ENCODE results near the gene BAZ2B. TPM values are rescaled to one million over a fixed set of nuclear protein-coding genes. Genes with fewer than 3 reads are reported as not detected.
A peak's percentile ranks its signal among the peaks of the same experiment; 100 is the strongest.

Gene BAZ2B
- total RNA-seq, 1 donor from 2014 or later, result 37.8 TPM

GRCh38 chr2:159286709-159287441 lies 329.5 kb downstream of the BAZ2B start:
- H3K36me3 Mint-ChIP-seq (ENCODE audit: low read depth), result no peaks in the 10 kb centered on the region

DNA sequence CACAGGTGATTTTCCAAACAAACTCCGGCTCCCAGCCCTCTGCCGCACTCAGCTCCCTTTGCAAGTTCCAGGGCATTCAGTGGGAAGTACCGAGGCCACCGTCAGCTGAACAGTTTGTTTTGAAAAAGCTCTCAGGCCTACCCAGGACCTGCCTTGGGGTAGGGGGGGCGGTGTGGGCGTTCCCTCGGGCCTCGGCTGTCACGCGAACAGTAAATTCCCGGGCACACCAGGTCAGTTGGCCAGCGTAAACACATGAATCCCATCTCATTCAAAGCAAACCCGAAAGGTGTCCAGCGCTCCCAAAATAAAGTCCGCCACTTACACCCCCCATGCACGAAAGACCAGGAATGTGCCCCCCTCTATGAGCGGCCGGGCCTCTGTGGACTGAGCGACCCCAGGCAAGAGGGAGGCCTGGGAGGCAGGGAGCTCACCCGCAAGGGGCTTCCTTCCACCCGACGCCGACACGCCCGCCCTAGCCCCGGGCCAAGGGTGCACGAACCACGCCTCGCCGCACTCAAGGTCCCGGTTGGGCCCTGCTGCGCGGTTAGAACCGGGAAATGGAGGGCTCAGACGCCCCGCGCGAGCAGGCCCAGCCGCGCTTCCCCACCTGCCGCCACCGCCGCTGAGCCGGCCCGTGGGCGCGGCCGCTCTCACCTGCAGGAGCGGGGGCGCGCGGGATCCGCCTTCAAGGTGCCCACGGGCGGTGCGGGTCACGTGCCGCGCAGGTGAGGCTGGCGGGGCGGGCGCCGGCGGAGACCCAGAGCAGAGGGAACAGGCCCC lies 330.2 kb downstream of the BAZ2B start, which contains the start of gene WDSUB1:
TSS of gene WDSUB1 (minus strand) at position 775 of the 780 bp plus-strand sequence. CDS start 3,634 bp downstream, outside the sequence.
- Mint-ChIP-seq H3K4me3 (ENCODE audit: unreplicated experiment) (peak within 1 kb of the TSS; percentile 86), H3K9me3 (ENCODE audit: low read depth) (no peaks in the 10 kb centered on the region), H3K36me3 (ENCODE audit: low read depth) (no peaks in the 10 kb centered on the region), H3K27ac (ENCODE audit: unreplicated experiment) (peak within 1 kb of the TSS; percentile 93), H3K4me1 (ENCODE audit: low read depth) (peaks cover 33% of the 10 kb centered on the region), H3K27me3 (ENCODE audit: low read depth) (no peaks in the 10 kb centered on the region)
- no peak for DNase-seq (ENCODE audit: low spot score)
- TF ChIP-seq CTCF (IDR thresholded peaks at IDR 0.05), result no peak

More at GRCh38 chr2:159286709-159287441, 329.5 kb downstream of the BAZ2B start:
- peak; percentile 96 for DNase-seq (ENCODE audit: low spot score)
- H3K9me3 Mint-ChIP-seq (ENCODE audit: low read depth), result no peaks in the 10 kb centered on the region
- H3K27ac Mint-ChIP-seq (ENCODE audit: unreplicated experiment), result peak overlapping the region; percentile 92
- H3K27me3 Mint-ChIP-seq (ENCODE audit: low read depth), result no peaks in the 10 kb centered on the region
- TF ChIP-seq CTCF (IDR thresholded peaks at IDR 0.05), result no peak
- peak overlapping the region; percentile 86 for H3K4me3 Mint-ChIP-seq (ENCODE audit: unreplicated experiment)
- peaks cover 34% of the 10 kb centered on the region for H3K4me1 Mint-ChIP-seq (ENCODE audit: low read depth)

GRCh38 chr2:159285433-159285832 lies 330.9 kb downstream of the BAZ2B start:
- peak overlapping the region; percentile 86 for H3K4me3 Mint-ChIP-seq (ENCODE audit: unreplicated experiment)

DNA sequence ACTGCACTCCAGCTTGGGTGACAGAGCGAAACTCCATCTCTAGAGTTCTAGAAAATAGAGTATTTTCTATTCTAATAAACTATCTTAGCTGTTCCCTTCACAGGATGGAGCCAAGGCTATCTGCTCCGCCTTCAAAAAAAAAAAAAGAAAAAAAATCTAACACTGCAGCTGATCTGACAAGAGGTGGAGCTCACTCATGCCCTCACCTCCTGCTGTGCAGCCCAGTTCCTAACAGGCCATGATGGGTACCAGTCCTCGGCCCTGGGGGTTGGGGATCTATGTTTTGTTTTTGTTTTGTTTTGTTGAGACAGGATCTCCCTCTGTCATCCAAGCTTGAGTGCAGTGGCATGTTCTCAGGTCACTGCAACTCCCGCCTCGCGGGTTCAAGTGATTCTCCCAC lies 332.8 kb downstream of the BAZ2B start:
- H3K27ac Mint-ChIP-seq (ENCODE audit: unreplicated experiment), result no peak overlapping the region
- H3K36me3 Mint-ChIP-seq (ENCODE audit: low read depth), result peaks cover 1% of the 10 kb centered on the region
- no peak overlapping the region for H3K4me3 Mint-ChIP-seq (ENCODE audit: unreplicated experiment)
- no peaks in the 10 kb centered on the region for H3K27me3 Mint-ChIP-seq (ENCODE audit: low read depth)
- H3K4me1 Mint-ChIP-seq (ENCODE audit: low read depth), result peaks cover 21% of the 10 kb centered on the region
- no peak for DNase-seq (ENCODE audit: low spot score)
- H3K9me3 Mint-ChIP-seq (ENCODE audit: low read depth), result no peaks in the 10 kb centered on the region
- TF ChIP-seq CTCF (IDR thresholded peaks at IDR 0.05), result no peak

More at GRCh38 chr2:159285433-159285832, 330.9 kb downstream of the BAZ2B start:
- H3K9me3 Mint-ChIP-seq (ENCODE audit: low read depth), result no peaks in the 10 kb centered on the region
- peak overlapping the region; percentile 93 for H3K27ac Mint-ChIP-seq (ENCODE audit: unreplicated experiment)
- H3K36me3 Mint-ChIP-seq (ENCODE audit: low read depth), result no peaks in the 10 kb centered on the region
- DNase-seq (ENCODE audit: low spot score), result no peak
- TF ChIP-seq CTCF (IDR thresholded peaks at IDR 0.05), result no peak
- peaks cover 26% of the 10 kb centered on the region for H3K4me1 Mint-ChIP-seq (ENCODE audit: low read depth)
- no peaks in the 10 kb centered on the region for H3K27me3 Mint-ChIP-seq (ENCODE audit: low read depth)

DNA sequence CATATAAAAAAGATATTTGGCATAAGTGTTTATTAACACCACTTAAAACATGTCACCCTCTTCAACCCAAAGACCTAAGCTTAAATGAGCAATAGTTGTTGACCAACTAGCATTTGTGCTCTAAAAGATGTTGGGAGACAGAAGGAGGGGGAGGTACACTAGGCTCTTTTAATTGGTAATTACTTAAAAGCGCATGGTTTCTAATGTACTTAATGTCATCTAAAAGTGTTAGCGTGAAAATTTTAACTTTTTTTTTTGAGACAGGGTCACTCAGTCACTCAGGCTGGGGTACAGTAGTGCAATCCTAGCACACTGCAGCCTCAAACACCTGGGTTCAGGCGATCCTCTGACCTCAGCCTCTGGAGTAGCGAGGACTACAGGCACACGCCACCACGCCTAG lies 335.3 kb downstream of the BAZ2B start:
- no peak for TF ChIP-seq CTCF (IDR thresholded peaks at IDR 0.05)
- peaks cover 1% of the 10 kb centered on the region for H3K36me3 Mint-ChIP-seq (ENCODE audit: low read depth)
- no peak for DNase-seq (ENCODE audit: low spot score)
- no peaks in the 10 kb centered on the region for H3K27me3 Mint-ChIP-seq (ENCODE audit: low read depth)
- H3K4me3 Mint-ChIP-seq (ENCODE audit: unreplicated experiment), result no peak overlapping the region
- H3K9me3 Mint-ChIP-seq (ENCODE audit: low read depth), result no peaks in the 10 kb centered on the region
- H3K4me1 Mint-ChIP-seq (ENCODE audit: low read depth), result peaks cover 12% of the 10 kb centered on the region
- no peak overlapping the region for H3K27ac Mint-ChIP-seq (ENCODE audit: unreplicated experiment)
